CD4-positive, alpha-beta T cell treated with Interleukin-4 for 4 hours (primary cell): ENCODE results near the gene NBPF9.
"Not testable (repeated sequence)": the region's sequence is repeated elsewhere in the genome, so short reads cannot be mapped to it uniquely, and the experiment has no call there.

Experiments
- DNase-seq: peaks from one replicate; pipeline ENCODE4 v3.0.0-alpha.2; 2020

Gene NBPF9

DNA sequence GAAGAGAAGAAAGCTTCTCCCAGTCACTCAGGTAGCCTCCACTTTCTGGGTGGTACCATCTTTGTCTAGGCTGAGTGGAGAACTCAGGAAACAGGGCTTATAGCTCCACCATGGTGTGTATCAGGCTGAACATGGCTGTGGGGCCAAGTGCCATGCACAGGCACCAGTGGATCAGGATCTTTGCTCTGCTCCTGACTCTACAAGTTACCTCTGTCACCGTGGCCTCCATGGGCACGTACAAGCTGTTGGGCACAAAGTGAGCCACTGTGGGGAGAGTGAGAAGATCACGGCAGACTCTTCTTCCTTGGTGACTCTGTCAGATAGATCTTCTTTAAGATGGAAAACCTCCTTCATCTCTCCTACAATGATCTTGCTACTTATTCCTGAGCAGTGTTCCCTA, 93.6 kb downstream of the NBPF9 start:
- not testable (repeated sequence) for DNase-seq

DNA sequence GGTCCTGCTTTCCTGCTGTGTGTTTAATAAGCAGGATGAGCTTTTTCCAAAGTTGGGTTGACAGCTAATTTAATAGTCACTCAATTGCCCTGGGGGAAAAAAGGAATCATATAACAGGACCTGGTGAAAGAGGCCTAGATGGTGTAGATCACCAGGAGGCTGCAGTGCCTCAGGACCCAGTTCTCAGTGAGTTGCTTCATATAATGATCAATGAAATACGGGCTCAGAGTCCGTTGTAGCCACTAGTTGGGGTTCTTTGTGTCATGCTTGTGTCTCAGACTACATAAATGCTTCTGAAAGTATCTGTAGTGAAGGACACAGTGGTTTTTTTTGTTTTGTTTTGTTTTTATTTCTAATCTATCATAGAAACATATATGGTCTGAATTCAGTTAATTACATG, 94.6 kb downstream of the NBPF9 start:
- not testable (repeated sequence) for DNase-seq

DNA sequence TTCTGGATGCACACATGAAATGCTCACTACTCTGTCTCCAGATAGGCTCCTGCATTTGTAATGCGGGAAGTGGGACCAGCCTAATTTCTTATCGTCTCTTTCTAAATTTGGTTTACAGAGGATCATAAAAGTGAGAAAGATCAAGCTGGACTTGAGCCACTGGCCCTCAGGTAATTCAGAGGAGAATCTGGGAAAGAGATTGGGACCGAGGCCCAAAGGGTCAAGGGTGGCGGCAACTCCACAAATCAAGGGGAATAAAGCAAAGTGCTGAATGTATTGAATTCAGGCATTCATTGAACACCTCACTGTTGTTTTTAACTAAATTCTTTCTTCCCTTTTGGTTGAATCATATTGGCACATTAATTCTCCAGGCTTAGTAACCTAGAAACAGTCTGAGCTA, 95.0 kb downstream of the NBPF9 start:
- DNase-seq: not testable (repeated sequence)
